GM19455 (cell line): ENCODE data around the gene SLC35B2.
"Not testable (repeated sequence)": the region's sequence is repeated elsewhere in the genome, so short reads cannot be mapped to it uniquely, and the experiment has no call there.

Experiments used
- ATAC-seq: cut with Tn5 transposase; IDR thresholded peaks from one replicate; pipeline ENCODE4 v1.9.1; 2021; ENCODE audit not compliant: unreplicated experiment

SLC35B2 gene

DNA sequence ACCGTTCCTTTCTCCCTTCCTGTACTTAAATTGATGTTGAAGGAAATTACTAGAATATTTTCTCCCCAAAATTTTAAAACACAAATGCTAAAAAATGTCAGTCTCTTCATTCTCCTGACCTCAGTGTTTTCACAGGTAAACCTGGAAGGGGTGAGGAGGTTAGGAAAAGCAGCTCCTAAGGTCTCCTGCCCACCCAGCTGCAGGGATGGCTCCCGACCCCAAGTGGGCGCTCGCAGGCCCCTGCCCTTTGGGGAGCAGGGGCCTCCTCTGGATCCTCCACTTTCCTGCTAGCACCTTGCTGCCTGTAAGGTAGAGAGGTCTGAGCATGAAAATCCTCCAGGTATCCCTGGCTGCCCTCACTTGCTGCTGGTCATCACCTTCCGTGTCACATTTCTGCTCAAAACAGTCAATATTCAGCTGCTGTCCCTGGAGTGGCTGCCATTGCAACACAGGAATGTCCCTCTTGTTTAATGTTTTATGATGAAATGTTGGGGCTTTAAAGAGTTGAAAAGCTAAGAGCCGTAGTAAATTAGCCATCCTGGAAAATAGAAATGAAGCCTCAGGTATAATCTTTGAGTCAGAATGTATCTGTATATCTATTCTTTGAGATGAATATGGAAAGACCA lies 21.3 kb downstream of the SLC35B2 start:
- no peak for ATAC-seq

DNA sequence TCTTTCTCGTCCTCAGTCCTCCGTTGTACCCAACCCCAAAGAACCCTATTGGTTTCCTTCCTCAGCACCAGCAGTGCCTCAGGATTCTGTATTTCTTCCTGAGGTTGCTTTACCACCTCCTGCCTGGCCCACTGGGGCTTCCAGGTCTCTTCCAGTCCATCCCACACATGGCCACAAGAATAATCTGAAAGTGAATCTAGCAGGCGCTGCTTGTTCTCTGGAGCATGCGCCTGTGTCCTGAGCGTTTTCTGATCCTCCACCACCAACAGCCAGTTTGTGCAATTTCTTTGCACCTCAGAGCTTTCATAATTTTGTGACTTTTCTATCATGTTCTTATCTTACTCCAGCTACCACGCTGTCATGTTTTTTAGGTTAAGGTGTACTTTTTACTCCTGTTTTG lies 22.1 kb downstream of the SLC35B2 start:
- ATAC-seq = no peak

DNA sequence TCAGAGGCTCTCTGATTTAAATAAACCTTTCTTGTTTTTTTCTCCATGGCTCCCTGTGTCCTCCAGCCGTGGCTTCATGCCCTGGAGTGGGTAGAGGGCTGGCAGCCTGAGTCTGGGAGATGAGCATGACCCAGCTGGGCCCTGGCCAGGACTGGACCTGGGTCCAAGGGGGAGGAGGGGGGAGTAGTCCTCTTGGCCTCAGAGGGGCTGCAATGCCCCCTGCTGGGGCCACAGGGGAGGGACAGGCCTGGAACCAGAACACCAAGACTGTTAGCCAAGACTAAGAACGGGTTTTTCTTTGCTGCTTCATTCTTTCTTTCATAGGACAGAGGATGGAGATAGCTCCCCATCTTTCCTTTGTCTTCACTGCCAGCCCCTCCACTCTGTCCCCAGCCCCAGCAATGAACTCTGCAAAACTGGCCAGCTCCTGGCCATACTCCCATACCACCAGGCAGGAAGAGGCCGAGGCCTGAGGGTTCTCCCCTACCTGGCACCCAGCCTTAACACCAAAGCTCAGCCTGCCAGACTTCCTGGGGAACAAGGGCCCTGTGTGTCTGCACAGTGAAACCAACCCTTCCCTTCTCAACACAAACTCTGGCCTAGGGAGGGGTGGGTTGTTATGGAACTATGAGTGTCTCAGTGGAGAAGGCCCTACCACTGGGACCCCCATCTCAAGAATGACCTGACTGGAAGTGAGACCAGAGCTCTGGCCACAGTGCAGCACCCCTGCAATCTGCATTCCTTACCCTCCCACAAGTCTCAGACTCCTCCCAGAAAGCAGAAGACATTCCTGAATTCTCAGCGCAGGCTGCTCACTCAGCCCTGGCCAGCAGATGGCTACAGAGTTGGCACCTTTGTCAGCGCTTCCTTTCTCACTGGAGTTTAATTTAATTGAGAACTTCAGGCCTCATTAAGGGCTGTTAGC lies 23.0 kb downstream of the SLC35B2 start:
- ATAC-seq = no peak

DNA sequence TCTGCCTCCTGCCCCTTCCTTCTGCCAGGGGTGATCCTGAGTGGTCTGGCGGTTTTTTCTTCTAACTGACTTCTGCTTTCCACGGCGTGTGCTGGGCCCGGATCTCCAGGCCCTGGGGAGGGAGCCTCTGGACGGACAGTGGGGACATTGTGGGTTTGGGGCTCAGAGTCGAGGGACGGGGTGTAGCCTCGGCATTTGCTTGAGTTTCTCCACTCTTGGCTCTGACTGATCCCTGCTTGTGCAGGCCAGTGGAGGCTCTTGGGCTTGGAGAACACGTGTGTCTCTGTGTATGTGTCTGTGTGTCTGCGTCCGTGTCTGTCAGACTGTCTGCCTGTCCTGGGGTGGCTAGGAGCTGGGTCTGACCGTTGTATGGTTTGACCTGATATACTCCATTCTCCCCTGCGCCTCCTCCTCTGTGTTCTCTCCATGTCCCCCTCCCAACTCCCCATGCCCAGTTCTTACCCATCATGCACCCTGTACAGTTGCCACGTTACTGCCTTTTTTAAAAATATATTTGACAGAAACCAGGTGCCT lies 23.7 kb downstream of the SLC35B2 start:
- no peak for ATAC-seq

- ATAC-seq = no peak
Observed at GRCh38 chr6:44232676-44233566, 24.4 kb downstream of the SLC35B2 start.

DNA sequence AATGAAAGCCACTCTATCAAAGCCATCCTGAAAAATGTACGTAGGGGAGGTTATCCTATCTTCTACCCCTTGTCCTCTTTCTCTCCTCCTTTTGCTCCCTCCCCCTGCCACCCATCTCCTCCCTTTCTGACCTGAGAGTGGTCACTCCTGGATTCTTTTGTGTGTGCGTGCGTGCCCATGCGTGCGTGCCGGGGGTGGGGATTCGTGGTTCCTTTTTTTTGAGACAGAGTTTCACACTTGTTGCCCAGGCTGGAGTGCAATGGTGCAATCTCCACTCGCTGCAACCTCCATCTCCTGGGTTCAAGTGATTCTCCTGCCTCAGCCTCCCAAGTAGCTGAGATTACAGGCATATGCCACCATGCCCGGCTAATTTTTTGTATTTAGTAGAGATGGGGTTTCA lies 25.9 kb downstream of the SLC35B2 start:
- not testable (repeated sequence) for ATAC-seq

DNA sequence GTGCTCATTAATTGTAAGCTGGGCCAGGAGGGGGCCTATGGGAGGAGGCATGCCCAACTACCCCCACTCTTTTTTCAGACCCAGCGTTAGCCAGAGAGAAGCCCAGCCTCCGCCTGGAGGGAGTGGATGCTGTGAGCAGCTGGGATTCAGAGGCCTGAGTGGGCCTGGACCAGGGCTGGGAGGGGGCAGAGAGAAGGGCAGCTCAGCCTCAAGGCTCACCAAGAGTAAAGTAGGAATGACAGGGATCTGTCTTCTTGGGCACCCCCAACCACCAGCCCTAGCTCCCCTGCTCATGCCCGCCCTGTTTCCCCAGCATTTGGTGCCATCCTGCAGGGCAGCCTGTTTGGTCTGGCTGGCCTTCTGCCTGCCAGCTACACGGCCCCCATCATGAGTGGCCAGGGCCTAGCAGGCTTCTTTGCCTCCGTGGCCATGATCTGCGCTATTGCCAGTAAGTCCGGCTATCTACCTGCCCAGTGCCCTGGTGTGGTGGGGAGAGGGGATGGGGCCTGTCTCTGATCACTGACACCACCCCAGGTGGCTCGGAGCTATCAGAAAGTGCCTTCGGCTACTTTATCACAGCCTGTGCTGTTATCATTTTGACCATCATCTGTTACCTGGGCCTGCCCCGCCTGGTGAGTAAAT lies 27.2 kb downstream of the SLC35B2 start:
- no peak for ATAC-seq

DNA sequence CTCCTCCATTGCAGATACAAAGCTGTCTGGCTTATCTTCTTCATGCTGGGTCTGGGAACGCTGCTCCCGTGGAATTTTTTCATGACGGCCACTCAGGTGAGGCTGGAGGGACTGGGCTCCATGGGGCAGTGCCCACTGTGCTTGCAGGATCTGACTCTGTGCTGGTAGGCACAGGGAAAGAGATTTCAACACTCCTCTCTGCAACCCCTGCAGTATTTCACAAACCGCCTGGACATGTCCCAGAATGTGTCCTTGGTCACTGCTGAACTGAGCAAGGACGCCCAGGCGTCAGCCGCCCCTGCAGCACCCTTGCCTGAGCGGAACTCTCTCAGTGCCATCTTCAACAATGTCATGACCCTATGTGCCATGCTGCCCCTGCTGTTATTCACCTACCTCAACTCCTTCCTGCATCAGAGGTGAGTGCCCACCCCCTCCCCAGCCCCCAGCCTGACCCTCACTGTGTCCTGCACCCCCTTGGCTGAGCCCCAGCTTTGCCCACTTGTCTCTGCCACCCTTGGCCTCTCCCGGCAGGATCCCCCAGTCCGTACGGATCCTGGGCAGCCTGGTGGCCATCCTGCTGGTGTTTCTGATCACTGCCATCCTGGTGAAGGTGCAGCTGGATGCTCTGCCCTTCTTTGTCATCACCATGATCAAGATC lies 27.8 kb downstream of the SLC35B2 start:
- ATAC-seq = no peak

DNA sequence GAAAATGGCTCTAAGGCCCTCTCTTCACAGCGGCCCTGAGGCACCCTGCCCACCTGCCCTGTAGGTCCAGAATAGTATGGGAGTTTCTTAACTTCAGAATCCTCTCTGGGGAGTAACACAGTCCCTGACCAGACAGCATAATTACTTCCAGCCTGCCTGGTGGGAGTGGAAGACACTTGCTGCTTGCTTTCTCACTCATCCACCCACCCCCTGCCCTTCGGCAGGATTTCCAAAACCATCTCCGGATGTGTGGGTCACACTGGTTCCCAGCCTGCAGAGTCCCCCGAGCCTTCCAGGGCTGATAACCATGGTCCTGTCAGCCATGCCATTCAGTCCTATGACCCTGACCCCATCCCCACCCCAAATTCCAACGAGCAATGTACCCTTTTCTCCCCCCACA lies 28.5 kb downstream of the SLC35B2 start:
- ATAC-seq = no peak

DNA sequence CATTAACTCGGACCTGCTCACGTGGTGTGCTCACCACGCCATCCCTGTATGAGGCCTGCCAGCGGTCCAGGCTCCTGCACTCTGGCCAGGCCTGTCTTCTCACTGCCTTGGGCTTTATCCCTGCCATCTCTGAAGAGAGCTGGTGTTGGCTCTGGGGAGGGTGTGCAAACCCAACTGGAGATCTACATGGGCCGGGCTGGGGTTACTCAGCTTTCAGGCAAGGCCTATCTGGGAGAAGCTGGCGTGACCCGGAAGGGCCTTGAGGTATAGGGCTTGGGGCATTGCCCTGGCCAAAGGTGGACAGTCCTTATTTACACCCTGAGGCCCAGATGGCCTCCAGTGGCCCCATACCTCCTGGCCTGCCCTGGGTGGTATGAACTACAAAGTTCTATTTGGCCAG lies 28.9 kb downstream of the SLC35B2 start:
- ATAC-seq = no peak

DNA sequence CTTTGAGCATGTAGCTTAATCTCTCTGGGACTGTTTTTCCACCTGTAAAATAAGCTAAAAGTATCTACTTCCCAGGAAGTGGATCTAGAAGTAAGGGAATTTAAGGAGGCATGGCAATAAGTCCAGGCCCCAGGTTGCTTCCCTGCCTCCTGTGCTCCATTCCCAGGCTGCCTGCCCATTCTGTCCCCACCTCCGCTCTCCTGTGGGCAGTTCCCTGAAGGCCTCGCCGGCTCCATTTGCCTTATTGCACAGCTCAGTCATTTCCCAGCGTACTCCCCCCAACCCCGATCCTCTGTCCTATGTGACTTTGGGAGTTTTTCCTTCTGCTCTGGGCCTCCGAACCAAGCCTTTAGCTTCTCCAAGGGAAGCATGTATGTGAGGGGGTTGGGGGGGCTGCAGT lies 29.3 kb downstream of the SLC35B2 start:
- ATAC-seq = no peak

- no peak for ATAC-seq
Observed at GRCh38 chr6:44227148-44227793, 30.1 kb downstream of the SLC35B2 start.

- ATAC-seq = no peak
Observed at GRCh38 chr6:44226368-44227147, 30.8 kb downstream of the SLC35B2 start.

GRCh38 chr6:44225579-44226325 lies 31.6 kb downstream of the SLC35B2 start:
- no peak for ATAC-seq

- no peak for ATAC-seq
Observed at GRCh38 chr6:44224965-44225305, 32.4 kb downstream of the SLC35B2 start.

DNA sequence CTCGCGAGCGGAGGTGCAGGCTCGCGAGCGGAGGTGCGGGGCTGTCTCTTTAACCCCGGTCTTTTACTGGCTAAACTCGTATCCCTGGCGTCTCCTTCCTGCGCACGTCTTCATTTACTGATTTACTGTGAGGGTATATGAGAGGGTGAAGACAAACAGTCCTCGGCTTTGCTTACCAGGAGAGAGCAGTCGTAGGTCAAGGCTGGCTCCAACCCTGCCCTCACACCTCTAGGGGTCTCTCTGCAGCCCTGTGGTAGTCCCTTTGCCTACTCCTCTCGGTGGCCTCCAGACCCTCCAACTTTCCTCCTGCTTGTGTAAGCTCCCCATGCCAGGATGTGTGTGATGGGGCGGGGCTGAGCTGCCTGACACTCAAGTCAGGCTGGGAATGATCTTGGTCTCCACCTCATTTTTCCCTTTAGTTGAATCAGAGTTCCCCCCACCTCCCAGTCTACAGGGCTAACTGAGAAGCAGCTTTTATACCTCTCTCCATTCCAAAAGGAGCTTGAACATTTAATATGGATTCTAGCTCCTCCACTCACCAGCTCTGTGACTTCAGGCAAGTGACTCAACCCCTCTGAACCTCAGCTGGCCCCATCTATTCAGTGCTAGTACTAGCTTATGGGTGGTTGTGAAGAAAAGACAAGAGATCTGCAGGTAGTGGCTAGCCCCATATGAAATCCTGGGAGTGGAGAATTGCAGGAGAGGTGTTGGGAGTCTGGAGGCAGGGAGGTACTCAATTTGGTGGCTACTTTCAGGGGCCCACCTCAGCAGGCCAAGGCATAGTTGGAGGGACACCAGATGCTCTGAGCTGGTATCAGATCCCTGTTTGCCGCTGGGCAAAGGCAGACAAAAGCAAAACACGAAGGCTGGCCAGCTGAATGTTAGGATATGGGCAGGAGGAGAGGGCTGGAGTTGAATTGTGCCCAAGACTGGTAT lies 33.0 kb downstream of the SLC35B2 start:
- peak; percentile 1 for ATAC-seq

DNA sequence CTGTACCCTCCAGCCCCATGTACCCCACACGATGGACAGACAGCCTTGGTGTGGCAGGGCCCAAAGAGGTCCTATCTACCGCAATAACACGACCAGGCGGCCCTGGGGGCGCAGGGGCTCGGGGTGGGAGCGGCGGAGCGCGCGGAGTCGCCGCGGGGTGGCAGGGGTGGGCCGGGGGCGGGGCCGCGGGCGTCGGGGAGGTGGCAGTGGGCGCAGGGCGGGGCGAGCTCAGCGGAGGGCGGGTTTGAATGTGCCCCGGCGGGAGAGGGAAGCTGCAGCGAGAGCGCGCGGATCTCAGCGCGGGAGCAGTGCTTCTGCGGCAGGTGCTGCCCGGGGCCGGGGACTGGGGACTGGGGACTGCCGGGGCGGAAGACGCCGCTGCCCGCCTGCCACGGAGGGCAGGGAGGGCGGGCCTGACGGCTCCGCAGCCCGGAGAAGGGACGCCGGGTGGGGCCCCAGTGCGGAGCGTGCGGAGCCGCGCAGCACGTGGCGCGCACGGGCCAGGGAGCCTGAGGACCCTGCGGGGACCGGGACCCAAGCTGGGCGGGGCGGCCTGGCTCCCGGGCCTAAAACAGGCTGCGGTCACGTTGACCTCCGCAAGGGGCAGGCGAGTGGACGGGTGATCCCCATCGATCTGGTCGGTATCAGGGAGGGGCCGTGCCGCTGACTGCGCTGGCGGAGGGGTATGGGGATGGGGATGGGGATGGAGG lies 33.9 kb downstream of the SLC35B2 start, which contains the start of gene SLC29A1:
Gene SLC29A1 (plus strand): TSS at position 277 of the 710 bp plus-strand sequence. CDS start 3,719 bp downstream, outside the sequence.
- peak; percentile 49 for ATAC-seq
